HG03025 (cell line): ENCODE results near the gene CAND1.
"Not testable (repeated sequence)": the region's sequence is repeated elsewhere in the genome, so short reads cannot be mapped to it uniquely, and the experiment has no call there.

ENCODE experiments used
- ATAC-seq: cut with Tn5 transposase; IDR thresholded peaks from one replicate; pipeline ENCODE4 v1.9.1; 2021; ENCODE audit warnings: mild to moderate bottlenecking, moderate library complexity; ENCODE audit not compliant: unreplicated experiment, low FRiP score

Gene CAND1

DNA sequence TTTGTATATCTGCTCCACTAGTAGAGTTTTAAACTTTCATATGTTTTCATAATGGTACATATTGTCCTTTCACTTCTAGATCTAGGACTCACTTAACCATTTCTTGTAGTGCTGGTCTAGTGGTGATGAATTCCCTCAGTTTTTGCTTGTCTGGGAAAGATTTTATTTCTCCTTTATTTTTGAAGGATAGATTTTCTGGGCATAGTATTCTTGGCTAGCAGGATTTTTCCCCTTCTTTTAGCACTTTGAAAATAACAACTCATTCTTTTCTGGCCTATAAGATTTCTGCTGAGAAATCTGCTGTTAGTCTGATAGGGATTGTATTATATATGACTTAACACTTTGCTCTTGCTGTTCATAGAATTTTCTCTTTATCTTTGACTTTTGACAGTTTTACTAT, 69.3 kb downstream of the CAND1 start:
- no peak for ATAC-seq

DNA sequence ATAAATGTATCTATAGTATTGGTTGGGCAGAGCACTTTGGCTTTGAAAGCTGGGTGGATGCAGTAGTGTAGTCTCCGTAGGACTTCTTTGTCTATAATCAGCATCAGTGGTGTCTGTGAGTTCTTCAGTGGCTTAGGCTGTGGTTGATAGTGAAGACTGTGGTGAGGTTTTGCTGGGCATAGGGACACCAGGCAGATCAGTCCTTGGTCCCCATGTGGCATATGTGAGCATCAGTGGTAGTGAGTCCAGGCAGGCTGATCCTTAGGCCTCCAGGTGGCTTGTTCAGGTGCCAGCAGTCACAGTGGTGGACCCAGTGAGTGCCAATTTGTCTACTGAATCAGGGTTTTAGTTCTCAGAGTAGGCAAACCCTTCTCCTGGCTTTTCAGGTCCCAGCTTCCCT, 70.4 kb downstream of the CAND1 start:
- no peak for ATAC-seq

DNA sequence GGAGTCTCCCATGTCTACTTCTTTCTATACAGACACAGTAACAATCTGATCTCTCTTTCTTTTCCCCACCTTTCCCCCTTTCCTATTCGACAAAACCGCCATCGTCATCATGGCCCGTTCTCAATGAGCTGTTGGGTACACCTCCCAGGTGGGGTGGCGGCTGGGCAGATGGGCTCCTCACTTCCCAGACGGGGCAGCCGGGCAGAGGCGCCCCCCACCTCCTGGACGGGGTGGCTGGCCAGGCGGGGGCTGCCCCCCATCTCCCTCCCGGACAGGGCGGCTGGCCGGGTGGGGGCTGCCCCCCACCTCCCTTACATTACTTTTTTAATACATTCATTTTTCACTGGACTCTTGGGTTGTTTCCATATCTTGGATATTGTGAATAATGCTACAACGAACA, 71.9 kb downstream of the CAND1 start:
- ATAC-seq = not testable (repeated sequence)

DNA sequence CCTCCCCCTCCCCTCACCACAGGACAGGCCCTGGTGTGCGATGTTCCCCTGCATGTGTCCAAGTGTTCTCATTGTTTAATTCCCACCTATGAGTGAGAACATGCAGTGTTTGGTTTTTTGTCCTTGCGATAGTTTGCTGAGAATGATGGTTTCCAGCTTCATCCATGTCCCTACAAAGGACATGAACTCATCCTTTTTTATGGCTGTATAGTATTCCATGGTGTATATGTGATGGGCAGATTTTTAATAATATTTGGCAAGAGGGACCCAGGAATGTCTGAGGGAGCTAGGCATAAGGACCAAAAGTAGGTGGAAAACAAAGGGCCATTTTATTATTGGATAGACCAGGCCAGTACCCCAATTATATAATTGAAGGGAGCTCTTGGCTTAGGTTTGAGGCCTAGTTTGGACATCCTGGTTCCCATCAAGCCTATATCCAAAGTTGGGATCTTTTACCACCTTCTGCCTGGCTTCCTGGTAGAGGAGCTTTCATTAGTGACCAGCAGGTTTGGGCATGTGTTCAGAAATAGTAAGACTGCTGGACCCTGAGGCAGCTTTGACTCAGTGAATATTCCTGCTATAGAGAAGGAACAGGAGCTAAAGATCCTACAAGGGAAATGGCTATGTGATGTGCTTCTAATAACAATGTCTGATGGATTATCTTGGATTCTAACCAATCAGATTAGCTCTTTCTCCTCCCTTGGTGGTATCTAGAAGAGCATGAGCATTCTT, 76.0 kb downstream of the CAND1 start:
- no peak for ATAC-seq

DNA sequence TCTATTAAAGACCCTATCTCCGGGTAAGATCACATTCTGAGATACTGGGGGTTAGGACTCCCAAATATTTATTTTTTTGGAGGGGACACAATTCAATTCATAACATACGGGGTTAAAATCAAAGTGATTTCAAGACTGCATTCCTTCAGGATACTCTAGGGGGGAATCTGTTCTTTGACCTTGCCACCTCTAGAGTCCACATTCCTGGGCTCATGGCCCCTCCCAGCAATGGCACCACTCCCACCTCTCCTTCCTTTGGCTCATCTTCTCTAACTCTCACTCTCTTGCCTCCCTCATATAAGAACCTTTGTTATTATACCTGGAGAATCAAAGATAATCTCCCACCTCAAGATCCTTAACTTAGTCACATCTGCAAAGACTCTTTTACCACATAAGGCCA, 79.5 kb downstream of the CAND1 start:
- no peak for ATAC-seq

DNA sequence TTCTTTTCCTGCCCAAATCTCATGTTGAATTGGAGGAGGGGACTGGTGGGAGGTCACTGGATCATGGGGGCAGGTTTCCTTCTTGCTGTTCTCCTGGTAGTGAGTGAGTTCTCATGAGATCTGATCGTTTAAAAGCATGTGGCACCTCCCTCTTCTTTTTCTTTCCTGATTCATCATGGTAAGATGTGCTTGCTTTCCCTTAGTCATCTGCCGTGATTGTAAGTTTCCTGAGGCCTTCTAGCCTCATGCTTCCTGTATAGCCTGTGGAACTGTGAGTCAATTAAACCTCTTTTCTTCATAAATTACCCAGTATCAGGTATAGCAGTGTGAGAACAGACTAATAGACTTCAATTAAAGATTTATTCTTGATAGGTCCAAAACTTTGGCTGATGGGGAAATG, 83.5 kb downstream of the CAND1 start:
- no peak for ATAC-seq

DNA sequence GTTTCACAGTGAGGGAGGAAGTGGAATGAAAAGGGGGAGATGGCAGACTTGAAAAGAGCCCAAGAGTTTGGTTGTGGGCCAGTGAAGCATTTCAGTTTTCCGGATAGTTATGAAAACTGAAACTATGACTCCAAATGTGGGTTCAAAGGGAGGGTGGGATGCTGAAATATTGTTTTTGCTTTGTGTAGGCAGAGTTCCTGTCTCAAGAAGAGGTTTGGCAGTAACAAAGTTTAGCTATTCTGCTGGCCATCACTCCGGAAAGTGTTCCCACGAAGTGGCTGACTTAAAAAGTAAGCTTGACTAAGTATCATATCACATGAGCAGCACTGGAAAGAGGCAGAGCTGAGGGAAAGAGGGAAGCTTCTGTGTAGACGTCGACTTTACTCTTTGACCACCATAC, 85.2 kb downstream of the CAND1 start:
- no peak for ATAC-seq

DNA sequence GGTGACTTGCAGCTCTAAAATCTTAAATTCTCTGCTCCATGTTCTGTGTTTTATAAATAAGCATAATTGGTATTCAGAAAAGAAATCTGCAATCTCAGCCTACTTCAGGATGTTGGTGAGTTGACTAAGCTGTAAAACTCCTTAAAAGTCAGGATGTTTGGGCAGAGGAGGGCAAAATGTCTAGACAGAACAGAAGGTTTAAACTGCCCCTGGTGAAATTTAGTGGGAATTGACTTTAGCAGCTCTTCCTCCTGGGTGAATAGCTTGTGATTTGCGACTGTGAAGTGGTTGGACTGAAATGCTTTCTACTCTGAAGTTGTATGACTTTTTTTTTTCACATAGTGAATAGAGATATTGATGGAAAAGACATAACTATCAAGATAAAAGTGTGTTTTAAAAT, 85.8 kb downstream of the CAND1 start:
- ATAC-seq = no peak

DNA sequence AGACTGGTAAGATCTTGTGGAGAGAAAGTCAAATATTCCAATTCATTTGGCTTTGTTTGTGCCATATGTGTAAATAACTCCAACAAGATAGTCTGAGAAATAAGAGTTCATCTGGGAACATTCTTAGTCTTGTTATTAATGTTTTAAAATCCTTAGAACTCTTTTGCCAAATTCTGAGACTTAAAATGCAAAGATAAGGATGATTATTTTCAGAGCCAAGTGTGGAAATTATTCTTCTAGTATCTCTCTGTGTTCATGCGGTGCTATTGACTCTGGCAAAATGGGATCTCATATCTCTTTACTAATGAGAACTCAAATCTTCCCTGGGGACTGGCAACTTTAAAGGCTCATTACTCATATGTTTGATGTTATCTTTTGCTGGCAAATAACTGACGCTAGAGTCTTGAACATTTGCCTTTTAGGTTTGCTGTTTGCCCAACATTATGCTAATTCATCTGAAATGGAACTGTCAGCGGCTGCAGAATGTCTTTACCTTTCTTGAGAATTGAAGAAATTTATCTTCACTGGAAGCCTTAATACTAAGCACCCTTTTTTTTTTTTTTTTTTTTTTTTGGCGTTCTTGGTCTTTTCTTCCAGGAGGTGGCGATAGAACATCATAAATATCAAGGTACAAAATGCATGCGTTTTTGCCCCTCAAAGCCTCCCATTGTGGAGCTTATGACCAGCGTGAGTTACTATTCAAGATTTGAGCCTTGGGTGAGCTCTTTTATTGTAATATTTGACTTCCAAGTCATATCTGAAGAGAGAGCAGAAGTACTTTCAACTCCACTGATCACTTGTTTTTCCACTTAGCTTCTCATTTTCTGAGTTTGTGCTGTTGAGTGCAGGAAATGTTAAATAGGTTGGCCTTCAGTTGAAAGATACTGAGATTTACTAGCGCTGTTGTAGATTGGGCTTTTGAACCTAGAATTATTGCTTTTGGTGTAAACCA, 86.5 kb downstream of the CAND1 start:
- ATAC-seq = no peak

DNA sequence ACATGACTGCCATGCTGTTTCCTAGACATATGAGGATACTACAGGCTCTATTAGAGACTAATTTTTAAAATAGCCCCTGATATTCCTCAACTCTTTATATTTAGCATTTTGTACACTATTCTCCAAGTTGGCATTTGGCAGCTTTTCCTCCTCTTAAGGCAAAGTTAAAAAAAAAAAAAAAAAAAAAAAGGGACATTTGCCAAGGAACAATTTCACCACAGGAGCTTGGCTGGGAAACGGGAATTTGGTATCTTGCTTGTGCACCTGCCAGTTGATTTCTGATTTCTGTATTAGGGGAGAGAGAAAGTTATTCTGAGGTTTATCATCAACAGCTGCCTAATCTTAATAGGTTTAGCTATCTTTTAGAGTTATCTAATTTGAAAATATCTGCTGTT, 87.2 kb downstream of the CAND1 start:
- ATAC-seq = no peak

DNA sequence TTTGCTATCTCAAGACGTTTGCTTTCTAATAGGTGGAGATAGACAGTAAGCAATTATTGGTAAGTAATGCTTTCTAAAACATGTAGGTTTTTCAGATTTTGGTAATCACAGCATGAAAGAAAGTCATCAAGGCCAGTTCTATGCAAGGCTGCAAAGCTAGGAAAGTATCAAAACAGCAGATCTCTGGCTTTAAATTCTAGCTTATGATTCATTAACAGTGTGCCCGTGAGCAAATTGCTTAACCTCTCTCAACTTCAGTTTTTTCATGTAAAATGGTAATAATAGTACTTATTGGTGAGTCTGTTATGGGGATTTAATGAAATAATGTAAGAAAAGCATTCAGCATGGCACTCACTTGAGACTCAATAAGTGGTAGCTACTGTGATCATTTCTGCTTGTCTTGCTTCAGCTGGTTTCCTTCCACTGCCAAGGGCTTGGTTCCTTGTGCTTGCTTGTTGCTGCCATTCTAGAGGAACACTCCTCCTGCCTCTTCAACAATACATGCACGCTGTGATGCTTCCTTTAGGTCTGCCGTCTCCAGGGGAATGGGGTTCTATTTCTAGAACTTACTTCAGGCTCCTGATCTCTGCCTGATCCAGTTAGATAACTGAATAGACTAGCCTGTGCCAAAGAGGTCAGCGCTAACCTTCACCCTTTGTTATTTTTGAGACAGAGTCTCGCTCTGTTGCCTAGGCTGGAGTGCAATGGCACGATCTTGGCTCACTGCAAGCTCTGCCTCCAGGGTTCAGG, 88.4 kb downstream of the CAND1 start:
- no peak for ATAC-seq

DNA sequence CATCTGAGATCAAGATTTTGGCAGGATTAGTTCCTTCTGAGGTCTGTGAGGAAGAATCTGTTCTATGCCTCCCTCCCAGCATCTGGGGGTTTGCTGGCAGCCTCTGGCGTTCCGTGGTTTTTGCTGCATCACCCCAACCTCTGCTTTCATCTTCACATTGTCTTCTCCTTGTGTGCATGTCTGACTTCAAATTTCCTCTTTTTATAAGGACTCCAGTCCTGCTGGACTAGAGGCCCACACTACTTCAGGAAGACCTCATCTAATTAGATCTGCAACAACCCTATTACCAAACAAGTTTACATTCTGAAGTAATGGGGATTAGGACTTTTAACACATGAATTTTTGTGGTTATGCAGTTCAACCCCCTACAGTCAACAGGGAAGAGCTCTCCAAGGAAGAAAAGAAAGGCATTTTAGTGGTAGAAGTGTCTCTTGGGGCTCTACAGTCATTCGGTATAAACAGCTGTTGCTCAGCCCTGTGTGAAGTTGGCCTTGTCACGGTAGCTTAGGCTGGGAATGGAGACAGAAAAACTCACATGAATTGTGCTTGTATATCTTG, 89.7 kb downstream of the CAND1 start:
- no peak for ATAC-seq

DNA sequence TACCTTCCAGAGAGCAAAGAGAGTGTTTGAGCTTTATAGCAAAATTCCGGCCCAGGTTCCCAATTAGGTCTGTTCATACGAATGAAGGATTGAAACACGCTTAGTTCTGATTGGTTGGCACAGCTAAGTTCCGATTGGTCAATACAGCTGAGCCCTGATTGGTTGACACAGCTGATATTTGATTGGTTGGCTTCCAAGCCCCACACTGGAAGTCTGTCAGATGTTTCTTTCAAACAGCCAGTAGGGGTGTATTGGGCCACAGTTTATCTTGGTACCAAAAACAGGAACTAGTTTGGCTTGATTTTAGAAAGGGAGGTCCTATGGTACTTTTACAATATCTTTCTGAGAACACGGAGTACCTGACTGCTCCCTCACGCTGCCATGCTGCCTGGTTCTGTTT, 93.4 kb downstream of the CAND1 start:
- no peak for ATAC-seq

DNA sequence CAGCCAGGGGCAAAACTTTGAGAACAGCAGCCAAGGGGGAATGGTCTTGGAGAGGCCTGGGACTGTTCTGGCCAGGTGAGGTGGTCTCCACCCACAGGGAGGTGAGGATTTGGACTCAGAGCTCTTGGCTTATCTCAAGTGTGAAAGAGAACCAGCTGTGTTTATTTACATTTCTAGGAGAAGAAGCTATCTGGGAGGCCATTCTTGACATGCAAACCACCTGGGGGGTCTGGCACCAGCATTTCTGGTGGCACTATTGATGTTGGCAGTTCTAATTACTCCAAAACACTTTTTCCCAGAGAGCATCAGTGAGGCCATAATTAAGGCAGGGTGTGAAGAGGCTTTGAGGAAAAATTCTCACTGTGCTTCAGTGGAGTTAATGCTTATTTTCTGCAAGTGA, 95.1 kb downstream of the CAND1 start:
- no peak for ATAC-seq

DNA sequence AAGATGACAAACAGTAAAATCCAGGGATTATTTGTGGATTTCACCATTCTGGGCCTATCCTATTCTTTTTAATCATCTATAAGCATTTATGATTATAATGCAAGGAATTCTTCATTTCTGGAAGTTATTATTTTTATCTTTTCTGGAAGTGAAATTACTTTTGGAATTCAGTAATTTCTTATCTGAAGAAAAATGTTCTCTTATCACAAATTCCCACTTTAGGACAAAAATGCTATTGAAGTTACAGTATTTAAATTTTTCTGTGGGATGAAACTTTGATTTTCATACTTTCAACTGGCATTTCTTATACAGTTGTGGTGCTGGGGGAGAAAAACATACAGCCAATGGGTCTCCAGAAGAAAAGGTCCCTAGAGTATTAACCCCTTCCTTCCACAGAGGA, 96.0 kb downstream of the CAND1 start:
- no peak for ATAC-seq

DNA sequence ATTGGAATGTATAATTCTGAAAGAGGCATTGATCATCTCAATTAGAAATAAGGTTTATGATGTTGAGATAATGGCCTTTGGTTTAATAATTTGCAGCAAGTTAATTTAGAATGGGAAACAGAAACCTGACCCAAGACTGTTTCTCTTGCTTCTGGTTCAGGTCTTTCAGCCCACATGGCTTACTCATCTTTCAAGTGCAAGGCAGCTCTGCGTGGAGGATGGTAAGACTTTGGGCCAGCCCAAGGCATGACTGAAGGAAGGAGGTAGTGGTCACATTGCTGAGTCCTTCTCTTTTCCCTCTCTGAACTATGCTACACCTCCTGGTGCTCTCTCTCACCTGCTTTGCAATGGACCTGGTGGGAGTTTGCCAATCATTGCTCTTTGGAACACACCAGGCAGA, 98.7 kb downstream of the CAND1 start:
- ATAC-seq = no peak
